Activated T-cell treated with anti-CD3 and anti-CD28 coated beads, Interleukin-2, amount 50 U/mL, for 24 hours (primary cell): ENCODE results near the gene FAM131B.

Experiments
- DNase-seq: peaks from one replicate; pipeline ENCODE4 v3.0.0-alpha.2; 2020
- H3K27ac Mint-ChIP-seq: 2 replicates; pipeline ENCODE4 v1.8.0; 2020; ENCODE audit warnings: mild to moderate bottlenecking, mixed read lengths
- H3K27me3 Mint-ChIP-seq: 2 replicates; pipeline ENCODE4 v1.8.0; 2020; ENCODE audit warnings: mixed read lengths
- H3K36me3 Mint-ChIP-seq: 2 replicates; pipeline ENCODE4 v1.8.0; 2020; ENCODE audit warnings: low read depth, mixed read lengths
- H3K4me1 Mint-ChIP-seq: 2 replicates; pipeline ENCODE4 v1.8.0; 2020; ENCODE audit warnings: low read depth, mixed read lengths
- H3K4me3 Mint-ChIP-seq: 2 replicates; pipeline ENCODE4 v1.8.0; 2020; ENCODE audit warnings: mild to moderate bottlenecking, moderate library complexity, mixed read lengths
- H3K9me3 Mint-ChIP-seq: 2 replicates; pipeline ENCODE4 v1.8.0; 2020; ENCODE audit warnings: mixed read lengths

FAM131B gene

DNA sequence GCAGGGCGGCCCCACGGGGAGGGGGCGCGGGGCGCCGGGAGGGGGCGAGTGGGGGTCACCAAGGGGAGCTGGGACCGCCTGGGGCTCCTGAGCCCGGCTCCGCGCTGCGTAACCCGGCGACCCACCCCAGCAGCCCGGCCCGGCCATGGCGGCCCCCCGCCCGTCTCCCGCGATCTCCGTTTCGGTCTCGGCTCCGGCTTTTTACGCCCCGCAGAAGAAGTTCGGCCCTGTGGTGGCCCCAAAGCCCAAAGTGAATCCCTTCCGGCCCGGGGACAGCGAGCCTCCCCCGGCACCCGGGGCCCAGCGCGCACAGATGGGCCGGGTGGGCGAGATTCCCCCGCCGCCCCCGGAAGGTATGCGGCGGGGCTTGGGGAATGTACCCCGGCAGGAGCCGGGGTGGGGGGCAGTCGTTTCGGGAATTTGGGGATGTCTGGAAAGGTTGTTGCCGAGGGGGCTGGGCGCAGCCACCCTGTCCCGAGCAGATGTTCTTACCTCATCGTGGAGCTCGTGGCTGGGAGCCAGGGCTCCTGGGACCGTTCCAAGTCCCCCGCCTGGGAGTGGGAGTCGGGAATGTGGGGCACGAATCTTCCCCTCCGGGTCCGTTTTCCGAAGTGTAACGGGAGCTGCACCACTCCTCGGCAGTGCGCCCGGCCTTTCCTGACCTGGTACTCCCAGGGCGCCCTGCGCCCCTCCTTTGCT is 19.1 kb upstream of the FAM131B start:
- Mint-ChIP-seq H3K4me1 (peaks cover 29% of the 10 kb centered on the region), H3K27ac (peak overlapping the region; percentile 66), H3K36me3 (no peaks in the 10 kb centered on the region), H3K9me3 (no peaks in the 10 kb centered on the region), H3K4me3 (peak overlapping the region; percentile 79), H3K27me3 (no peaks in the 10 kb centered on the region)
- no peak for DNase-seq

DNA sequence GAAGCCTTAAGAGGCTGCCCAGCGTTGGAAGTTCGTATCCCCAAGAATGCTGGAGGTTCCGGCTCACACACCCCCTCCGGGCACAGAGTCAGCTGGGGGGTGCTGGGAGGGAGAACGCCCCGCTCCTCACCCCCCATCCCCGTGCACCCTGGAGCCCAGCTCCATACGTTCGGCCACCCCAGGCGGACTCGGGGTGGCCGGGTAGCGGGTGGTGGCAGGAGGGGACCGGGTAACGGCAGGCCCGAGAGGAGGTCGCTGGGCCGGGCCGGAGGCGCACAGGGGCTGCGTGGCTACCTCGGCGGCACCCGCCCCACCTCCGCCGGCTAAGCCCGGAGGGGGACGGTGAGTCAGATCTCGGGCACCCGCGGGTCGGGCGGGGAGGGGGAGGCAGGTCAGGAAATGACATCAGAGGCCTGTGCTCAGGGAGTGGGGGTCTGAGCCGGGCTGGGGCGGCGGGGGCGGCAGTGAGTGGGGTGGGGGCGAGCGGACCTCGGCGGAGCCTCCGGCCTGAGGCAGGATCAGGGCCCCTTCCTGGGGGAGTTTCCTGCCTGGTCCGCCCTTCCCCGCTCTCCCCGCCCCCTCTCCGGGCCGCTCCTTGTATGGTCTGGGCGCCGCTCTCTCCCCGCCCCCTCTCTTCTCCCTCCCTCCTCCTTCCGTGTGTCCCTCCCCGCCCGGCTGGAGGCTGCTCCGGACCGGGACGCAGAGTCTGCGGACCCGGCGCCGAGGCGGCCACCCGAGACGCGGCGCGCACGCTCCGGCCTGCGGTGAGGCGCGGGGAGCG is 18.3 kb upstream of the FAM131B start, which contains the start of gene ZYX:
ZYX (plus strand) TSS at position 700 of the 781 bp plus-strand sequence. CDS start 227 bp downstream, outside the sequence.
- Mint-ChIP-seq H3K27me3 (no peaks in the 10 kb centered on the region), H3K36me3 (no peaks in the 10 kb centered on the region), H3K4me1 (peaks cover 36% of the 10 kb centered on the region), H3K4me3 (peak within 1 kb of the TSS; percentile 82), H3K9me3 (no peaks in the 10 kb centered on the region), H3K27ac (peak within 1 kb of the TSS; percentile 92)
- DNase-seq = peak; percentile 93

DNA sequence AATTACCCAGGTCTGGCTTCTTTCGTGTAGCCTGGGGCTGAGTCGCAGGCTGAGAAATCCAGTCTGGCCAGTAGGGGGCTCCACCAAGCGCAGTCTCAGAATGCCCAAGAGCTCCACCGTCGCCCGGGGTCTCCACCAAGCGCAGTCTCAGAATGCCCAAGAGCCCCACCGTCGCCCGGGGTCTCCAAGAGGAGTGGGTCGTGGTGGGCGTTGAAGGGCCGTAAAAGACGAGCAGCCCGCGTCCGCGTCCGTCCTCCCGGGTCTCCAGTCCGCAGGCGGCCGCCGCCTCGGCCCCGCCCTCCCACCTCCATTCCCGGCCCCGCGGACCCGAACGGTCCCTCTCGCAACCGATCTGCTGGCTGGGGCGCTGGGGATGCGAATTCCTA is 17.7 kb upstream of the FAM131B start:
- no peaks in the 10 kb centered on the region for H3K9me3 Mint-ChIP-seq
- H3K27ac Mint-ChIP-seq = peak overlapping the region; percentile 92
- H3K4me3 Mint-ChIP-seq = peak overlapping the region; percentile 82
- peak; percentile 94 for DNase-seq
- peaks cover 42% of the 10 kb centered on the region for H3K4me1 Mint-ChIP-seq
- H3K36me3 Mint-ChIP-seq = no peaks in the 10 kb centered on the region
- H3K27me3 Mint-ChIP-seq = no peaks in the 10 kb centered on the region

DNA sequence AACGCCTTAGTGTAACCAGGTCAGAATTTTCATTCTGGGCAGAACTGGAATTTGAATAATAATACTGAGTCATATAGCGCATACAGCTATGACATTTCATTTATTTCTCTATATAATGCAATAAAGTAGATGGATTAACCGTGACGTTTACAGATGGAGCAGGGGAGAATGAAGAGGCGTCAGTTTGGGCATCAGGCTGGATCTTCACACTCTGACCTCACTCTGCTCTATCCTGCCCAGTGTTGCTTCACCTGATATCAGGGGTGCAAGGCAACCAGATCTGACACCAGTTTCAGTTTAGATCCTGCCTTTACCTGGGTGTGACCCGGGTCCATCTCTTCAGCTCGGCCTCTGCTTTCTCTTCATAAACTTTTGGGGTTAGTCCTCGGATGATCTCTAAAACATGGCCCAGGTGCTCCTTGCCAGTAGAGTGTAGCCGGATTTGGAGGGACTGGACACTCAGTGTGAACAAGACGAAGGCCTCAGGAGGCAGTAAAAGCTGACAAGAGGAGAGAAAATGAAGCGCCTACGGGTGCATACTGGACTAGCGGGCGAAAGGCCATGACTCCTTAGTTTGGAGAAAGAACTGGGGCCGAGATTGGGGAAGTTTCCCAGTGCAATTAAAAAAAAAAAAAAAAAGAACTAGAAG is 17.2 kb upstream of the FAM131B start:
- Mint-ChIP-seq H3K27me3 (no peaks in the 10 kb centered on the region), H3K36me3 (no peaks in the 10 kb centered on the region), H3K4me1 (peaks cover 47% of the 10 kb centered on the region), H3K9me3 (no peaks in the 10 kb centered on the region), H3K27ac (peak overlapping the region; percentile 92), H3K4me3 (peak overlapping the region; percentile 82)
- no peak for DNase-seq

DNA sequence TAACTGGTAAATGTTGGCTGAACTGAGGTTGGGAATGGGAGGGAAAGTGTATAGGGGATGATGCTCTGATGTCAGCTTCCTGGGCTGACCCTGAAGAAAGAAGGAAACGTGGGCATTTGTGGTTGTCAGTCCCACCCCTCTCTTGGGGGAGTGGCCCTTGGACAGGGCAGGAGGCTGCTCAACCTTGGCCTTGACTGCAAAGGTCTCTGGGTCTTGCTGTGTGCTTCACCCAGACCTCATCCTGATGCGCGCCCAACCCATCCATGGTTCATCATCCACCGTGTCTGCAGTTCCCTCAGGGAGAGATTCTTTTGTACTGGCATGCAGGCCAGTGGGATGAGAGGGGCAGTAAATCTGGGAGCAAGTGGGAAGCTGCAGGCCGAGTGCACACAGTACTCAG is 13.9 kb upstream of the FAM131B start:
- no peak overlapping the region for H3K4me3 Mint-ChIP-seq
- DNase-seq = no peak
- H3K27ac Mint-ChIP-seq = peak overlapping the region; percentile 92

DNA sequence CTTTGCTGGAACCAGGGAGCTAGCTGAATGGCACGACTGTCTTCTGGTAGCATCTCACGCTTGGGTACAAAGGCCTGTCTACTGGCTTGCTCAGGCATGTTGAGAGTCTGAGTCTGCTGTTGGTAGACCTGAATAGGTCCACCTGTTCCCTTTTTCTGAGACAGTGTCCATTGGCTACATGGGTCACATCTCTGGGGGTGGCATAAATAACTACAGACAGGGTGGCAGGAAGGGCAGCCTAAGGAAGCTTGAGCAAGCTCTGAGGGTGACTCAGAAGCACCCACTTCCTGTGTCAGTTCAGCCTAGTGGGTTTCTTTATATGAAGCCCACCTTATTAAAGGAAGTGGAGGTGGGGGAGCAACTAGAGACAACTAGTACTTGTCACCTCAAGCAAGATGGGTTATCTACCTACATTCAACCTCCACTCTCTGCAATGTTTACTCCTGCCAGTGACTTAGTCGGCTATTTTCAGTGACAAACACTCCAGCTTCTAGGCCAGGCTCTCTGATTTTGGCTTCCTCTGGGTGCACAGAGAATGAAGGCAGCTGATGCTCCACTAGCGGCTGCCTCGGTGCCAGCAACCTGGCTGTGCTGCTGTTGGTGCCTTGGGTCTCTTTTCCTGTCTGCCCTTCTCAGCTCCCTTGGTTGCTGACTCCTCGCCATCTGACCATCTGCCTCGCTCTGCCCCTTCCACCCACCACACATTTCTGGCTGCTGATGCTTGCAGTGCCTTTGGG is 13.0 kb upstream of the FAM131B start:
- no peaks in the 10 kb centered on the region for H3K36me3 Mint-ChIP-seq

More for the DNA sequence above, 13.9 kb upstream of the FAM131B start:
- no peaks in the 10 kb centered on the region for H3K9me3 Mint-ChIP-seq
- no peaks in the 10 kb centered on the region for H3K27me3 Mint-ChIP-seq
- H3K36me3 Mint-ChIP-seq = no peaks in the 10 kb centered on the region
- peaks cover 72% of the 10 kb centered on the region for H3K4me1 Mint-ChIP-seq

DNA sequence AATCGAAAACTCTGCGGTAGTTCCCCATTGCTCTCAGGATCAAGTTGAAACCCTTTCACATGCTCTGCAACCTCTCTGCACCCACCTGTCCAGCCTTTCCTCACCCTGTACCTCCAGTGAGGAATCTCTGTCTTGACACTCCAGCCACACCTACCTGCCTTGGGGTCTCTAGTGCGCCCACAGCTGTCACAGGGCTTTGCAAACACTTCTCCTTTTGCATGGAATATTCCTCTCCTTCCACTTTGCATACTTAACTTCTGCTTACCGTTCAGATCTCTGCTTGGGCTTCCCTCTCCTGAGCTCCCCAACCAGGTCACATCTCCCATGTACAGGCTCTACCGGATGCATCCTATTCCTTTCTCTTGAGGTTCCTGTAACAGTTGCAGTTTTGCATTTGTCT is 12.0 kb upstream of the FAM131B start:
- H3K27ac Mint-ChIP-seq = peak overlapping the region; percentile 92
- DNase-seq = no peak
- H3K9me3 Mint-ChIP-seq = no peaks in the 10 kb centered on the region
- no peaks in the 10 kb centered on the region for H3K36me3 Mint-ChIP-seq
- H3K4me1 Mint-ChIP-seq = peaks cover 68% of the 10 kb centered on the region
- H3K27me3 Mint-ChIP-seq = no peaks in the 10 kb centered on the region
- no peak overlapping the region for H3K4me3 Mint-ChIP-seq

More for the DNA sequence above, 13.0 kb upstream of the FAM131B start:
- peaks cover 73% of the 10 kb centered on the region for H3K4me1 Mint-ChIP-seq
- H3K27me3 Mint-ChIP-seq = no peaks in the 10 kb centered on the region
- H3K9me3 Mint-ChIP-seq = no peaks in the 10 kb centered on the region
- peak overlapping the region; percentile 24 for H3K4me3 Mint-ChIP-seq
- peak; percentile 58 for DNase-seq
- peak overlapping the region; percentile 92 for H3K27ac Mint-ChIP-seq

DNA sequence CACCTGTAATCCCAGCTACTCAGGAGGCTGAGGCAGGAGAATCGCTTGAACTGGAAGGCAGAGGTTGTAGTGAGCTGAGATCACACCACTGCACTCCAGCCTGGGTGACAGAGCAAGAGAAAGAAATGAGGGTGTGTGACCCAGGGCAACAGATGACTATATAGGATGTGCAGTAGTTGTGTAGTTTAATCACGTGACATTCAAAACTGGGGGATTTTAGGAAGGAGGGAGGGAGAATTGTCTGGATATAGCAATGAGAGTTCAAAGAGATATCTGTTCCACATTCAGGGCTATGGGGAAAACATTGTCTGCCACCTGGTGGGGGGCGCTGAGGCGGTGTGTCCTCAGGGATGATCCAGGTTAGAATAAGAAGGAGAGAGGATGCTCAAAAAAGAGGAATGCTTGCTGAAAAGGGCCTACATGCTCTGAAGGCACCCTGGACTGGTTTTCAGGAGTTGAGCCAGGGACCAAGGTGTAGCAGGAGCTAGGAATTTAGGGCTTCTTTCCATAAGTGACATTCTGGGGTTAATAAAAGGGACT is 10.8 kb upstream of the FAM131B start:
- no peak for DNase-seq
- H3K27ac Mint-ChIP-seq = peak overlapping the region; percentile 42
- H3K4me3 Mint-ChIP-seq = no peak overlapping the region
- no peaks in the 10 kb centered on the region for H3K36me3 Mint-ChIP-seq
- H3K4me1 Mint-ChIP-seq = peaks cover 56% of the 10 kb centered on the region
- no peaks in the 10 kb centered on the region for H3K27me3 Mint-ChIP-seq
- no peaks in the 10 kb centered on the region for H3K9me3 Mint-ChIP-seq

DNA sequence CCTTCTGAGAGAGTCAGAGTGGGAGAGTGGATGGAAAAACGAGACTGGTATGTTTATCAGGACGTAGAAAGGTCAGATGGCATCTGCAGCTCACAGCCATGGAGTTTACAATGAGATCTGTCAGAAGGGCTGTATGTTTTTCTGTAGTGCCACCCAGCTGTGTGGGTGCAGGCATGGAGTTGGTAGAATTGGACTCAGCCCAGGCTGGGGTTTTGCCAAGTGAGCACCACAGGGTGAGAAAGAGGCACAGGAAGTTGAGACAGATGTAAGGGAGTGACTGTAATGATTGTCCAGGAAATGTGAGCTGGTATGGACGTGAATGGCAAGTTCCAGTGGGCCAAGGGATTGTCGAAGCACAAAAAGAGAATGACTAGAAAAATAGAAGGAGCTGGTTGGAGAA is 9.6 kb upstream of the FAM131B start:
- Mint-ChIP-seq H3K4me3 (no peak overlapping the region), H3K4me1 (peaks cover 48% of the 10 kb centered on the region), H3K36me3 (no peaks in the 10 kb centered on the region), H3K9me3 (no peaks in the 10 kb centered on the region), H3K27me3 (no peaks in the 10 kb centered on the region), H3K27ac (peak overlapping the region; percentile 45)
- peak; percentile 58 for DNase-seq

DNA sequence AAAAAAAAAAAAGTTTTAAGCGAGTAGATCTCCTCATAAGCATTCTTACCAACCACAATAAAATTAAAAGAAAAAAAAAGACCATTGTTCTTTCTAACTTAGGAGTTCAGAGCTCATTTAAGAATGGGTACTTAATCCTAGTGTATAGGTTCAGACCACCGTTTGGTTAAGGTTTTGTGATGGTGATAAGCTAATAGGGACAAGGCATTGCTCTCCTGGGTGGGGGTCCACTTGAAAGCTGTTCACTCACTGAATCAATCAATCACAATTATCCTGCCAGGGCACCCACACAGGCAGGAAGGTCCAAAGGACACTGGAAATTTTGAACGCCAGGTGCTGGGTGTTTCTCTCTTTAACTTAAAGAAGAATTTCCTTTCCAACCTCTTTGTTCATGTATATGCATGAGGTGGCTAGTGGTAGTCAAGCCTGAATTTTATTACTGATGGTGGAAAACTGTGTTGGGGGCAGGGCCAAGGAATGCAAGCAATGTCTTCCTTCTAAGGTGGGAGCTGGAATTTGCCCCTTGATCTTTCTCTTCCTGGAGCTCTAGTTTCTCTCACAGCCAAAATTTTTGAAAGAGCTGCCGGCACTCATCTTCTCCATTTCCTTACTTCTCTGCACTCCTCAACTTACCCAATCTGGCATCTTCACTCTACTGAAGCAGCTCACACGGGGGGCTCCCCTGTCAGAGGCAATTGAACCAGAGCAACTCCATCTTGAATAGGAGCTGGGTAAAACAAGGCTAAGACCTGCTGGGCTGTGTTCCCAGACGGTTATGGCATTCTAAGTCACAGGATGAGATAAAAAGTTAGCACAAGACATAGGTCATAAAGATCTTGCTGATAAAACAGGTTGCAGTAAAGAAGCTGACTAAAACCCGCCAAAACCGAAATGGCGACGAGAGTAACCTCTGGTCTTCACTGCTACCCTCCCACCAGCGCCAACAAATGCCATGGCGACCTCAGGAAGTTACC is 7.5 kb upstream of the FAM131B start:
- Mint-ChIP-seq H3K4me3 (no peak overlapping the region), H3K27ac (no peak overlapping the region), H3K4me1 (peaks cover 29% of the 10 kb centered on the region), H3K9me3 (no peaks in the 10 kb centered on the region), H3K36me3 (no peaks in the 10 kb centered on the region), H3K27me3 (peaks cover 10% of the 10 kb centered on the region)
- DNase-seq = no peak

DNA sequence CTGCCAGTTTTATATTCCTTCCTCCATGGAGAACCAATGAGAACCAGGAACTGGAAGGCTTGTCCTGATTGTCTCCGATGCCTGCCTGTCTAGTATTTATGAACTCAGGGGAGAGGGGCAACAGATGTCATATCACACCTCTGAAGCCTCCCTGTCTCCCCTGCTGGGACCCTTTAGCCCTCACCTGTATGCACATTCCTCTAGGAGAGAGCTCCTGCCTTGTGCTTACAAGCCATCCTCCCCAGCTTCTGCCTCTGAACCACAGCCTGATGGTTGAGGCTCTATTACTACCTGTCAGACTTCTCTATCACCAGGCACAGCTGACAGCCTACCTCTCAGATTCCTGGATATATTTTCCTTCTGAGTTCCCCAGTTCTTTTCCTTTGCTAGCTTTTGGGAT is 5.9 kb upstream of the FAM131B start:
- H3K27ac Mint-ChIP-seq = no peak overlapping the region
- H3K4me3 Mint-ChIP-seq = no peak overlapping the region
- peak; percentile 14 for DNase-seq
- H3K4me1 Mint-ChIP-seq = peaks cover 17% of the 10 kb centered on the region
- no peaks in the 10 kb centered on the region for H3K9me3 Mint-ChIP-seq
- H3K36me3 Mint-ChIP-seq = no peaks in the 10 kb centered on the region
- peaks cover 26% of the 10 kb centered on the region for H3K27me3 Mint-ChIP-seq

DNA sequence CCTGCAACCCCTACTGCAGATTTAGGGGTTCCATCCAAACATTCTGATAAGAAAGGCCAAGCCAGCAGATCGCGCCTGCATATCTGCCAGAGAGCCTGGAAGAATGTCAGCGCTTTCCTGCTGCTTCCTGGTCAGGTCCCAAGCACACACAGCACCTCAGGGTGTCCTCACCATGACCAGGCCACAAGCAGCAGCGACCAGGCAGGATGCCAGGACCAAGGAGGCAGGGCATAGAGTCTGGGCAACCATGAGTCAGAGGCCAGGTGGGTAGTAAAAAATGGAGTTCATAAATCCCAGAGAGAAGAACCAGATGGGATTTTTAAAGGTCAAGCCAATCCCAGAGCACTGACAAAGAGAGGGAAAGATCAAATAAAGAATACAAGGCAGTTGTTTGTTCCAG is 5.5 kb upstream of the FAM131B start:
- no peaks in the 10 kb centered on the region for H3K36me3 Mint-ChIP-seq
- H3K27ac Mint-ChIP-seq = no peak overlapping the region
- H3K27me3 Mint-ChIP-seq = peaks cover 30% of the 10 kb centered on the region
- no peak overlapping the region for H3K4me3 Mint-ChIP-seq
- H3K4me1 Mint-ChIP-seq = peaks cover 18% of the 10 kb centered on the region
- H3K9me3 Mint-ChIP-seq = no peaks in the 10 kb centered on the region
- peak; percentile 20 for DNase-seq
